WI38 (cell line): ENCODE data around the gene FYTTD1.
"Not testable (repeated sequence)": the region's sequence is repeated elsewhere in the genome, so short reads cannot be mapped to it uniquely, and the experiment has no call there.

ENCODE experiments used
- H3K4me3 ChIP-seq: 2 replicates; pipeline ENCODE4 v1.5.1; 2011; ENCODE audit warnings: low read depth, mild to moderate bottlenecking, control low read depth, low read length
- TF ChIP-seq, protein P1 (sequence below): IDR thresholded peaks from 2 replicates; pipeline ENCODE4 v1.5.1; 2012; ENCODE audit warnings: low read depth, mild to moderate bottlenecking, control low read depth, low read length

FYTTD1 gene

GRCh38 chr3:197714251-197714650 lies 35.4 kb upstream of the FYTTD1 start:
- no peak overlapping the region for H3K4me3 ChIP-seq
- TF ChIP-seq, protein P1, sequence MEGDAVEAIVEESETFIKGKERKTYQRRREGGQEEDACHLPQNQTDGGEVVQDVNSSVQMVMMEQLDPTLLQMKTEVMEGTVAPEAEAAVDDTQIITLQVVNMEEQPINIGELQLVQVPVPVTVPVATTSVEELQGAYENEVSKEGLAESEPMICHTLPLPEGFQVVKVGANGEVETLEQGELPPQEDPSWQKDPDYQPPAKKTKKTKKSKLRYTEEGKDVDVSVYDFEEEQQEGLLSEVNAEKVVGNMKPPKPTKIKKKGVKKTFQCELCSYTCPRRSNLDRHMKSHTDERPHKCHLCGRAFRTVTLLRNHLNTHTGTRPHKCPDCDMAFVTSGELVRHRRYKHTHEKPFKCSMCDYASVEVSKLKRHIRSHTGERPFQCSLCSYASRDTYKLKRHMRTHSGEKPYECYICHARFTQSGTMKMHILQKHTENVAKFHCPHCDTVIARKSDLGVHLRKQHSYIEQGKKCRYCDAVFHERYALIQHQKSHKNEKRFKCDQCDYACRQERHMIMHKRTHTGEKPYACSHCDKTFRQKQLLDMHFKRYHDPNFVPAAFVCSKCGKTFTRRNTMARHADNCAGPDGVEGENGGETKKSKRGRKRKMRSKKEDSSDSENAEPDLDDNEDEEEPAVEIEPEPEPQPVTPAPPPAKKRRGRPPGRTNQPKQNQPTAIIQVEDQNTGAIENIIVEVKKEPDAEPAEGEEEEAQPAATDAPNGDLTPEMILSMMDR: no peak

GRCh38 chr3:197718891-197719290 lies 30.8 kb upstream of the FYTTD1 start:
- no peak overlapping the region for H3K4me3 ChIP-seq
- TF ChIP-seq, protein P1: no peak

GRCh38 chr3:197720694-197721093 lies 29.0 kb upstream of the FYTTD1 start:
- TF ChIP-seq, protein P1: no peak
- no peak overlapping the region for H3K4me3 ChIP-seq

- TF ChIP-seq, protein P1: no peak
- no peak overlapping the region for H3K4me3 ChIP-seq
Observed at GRCh38 chr3:197722734-197723133, 26.9 kb upstream of the FYTTD1 start.

GRCh38 chr3:197727878-197728277 lies 21.8 kb upstream of the FYTTD1 start:
- H3K4me3 ChIP-seq: not testable (repeated sequence)

DNA sequence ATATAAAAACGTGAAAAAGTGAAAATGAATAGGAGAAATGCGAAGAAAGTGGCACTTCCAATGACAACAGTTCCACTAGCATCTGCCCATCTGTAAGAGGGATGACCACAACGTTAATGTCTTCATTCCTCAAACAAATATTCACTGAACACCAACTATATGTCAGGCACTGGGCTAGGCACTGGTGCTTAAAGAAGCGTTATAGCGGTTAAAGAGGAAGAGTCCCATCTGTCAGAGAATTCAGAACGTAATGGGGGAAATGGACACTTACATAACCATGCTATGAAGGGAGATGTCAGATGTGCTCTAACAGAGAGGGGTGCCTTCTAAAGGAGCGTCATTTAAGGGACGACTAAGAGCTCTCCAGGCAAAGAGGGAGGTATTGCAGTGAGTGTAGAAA lies 21.2 kb upstream of the FYTTD1 start:
- TF ChIP-seq, protein P1: no peak
- H3K4me3 ChIP-seq: no peak overlapping the region

DNA sequence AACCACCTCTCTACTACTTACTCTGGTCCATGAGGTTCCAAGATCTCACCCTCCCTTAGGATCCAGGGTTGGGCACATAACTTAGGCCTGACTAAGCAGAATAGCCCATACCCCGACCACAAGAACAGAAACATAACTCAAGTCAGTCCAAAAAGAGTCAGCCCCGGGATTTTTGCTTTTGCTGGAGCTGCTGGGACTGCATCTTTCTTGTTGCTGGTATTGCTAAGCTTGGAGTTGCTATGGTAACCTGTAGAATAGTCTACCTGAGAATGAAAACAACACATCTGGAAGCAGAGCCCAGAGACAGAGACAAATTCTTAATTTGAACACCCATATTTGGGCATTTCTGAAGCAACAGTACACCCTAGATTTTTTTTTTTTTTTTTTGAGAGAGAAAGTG lies 19.5 kb upstream of the FYTTD1 start:
- H3K4me3 ChIP-seq: no peak overlapping the region
- TF ChIP-seq, protein P1: no peak

DNA sequence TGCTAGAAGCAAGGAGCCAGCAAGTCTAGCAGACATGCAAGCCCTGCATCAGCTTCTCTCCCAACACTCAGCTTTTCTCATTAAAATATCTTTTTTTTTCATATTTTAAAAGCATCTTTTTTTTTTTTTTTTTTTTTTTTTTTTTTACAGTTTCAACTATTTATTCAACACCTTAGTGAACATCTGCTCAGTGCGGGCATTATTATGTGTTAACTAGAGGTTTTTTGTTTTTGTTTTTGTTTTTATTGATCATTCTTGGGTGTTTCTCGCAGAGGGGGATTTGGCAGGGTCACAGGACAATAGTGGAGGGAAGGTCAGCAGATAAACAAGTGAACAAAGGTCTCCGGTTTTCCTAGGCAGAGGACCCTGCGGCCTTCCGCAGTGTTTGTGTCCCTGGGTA lies 18.9 kb upstream of the FYTTD1 start:
- not testable (repeated sequence) for H3K4me3 ChIP-seq

GRCh38 chr3:197731483-197731882 lies 18.2 kb upstream of the FYTTD1 start:
- not testable (repeated sequence) for H3K4me3 ChIP-seq
